HCT116 (cell line): ENCODE results near the gene SUV39H1. TPM values are rescaled to one million over a fixed set of nuclear protein-coding genes. Genes with fewer than 3 reads are reported as not detected.

Experiments used
- ATAC-seq: fragments of 200-7000 bp; cut with Tn5 transposase; 2 replicates; pipeline ENCODE4 v1.9.1; 2020; ENCODE audit warnings: mild to moderate bottlenecking, moderate library complexity
- BruUV-seq: library from RNA; stranded (reverse); fragments of 400-500 nt; replicated peaks from 2 replicates; lab custom pipeline; 2021; lab: Mats Ljungman, UMichigan
- CTCF ChIA-PET: fragments of 300-600 bp; sonication (Branson Sonifier 250); formaldehyde crosslinking; loops from one replicate; lab custom pipeline; 2021; ENCODE audit warnings: antibody characterized with exemption; lab: Charles Lee
- POLR2A ChIA-PET: fragments of 300-600, 350-600 bp; sonication (Branson Sonifier 250); formaldehyde crosslinking; loops from one replicate; lab custom pipeline; 2021; ENCODE audit warnings: antibody characterized with exemption; lab: Charles Lee
- RAD21 ChIA-PET, 2 experiments: fragments of 300-600 bp; sonication (Branson Sonifier 250); formaldehyde crosslinking; loops; one replicate each; lab custom pipeline; 2023; ENCODE audit warnings: low total read pairs in 2 of 2; ENCODE audit not compliant: uncharacterized antibody in 2 of 2, unreplicated experiment in 2 of 2, low non-redundant PET in 1 of 2; lab: Charles Lee
- DNase-seq: peaks from one replicate; pipeline ENCODE4 v3.0.0-alpha.2; 2010; ENCODE audit warnings: low read depth, low spot score
- H2AFZ ChIP-seq: fragments of 200-600 bp; shearing (Covaris generic), sonication (generic); 2 replicates; pipeline ENCODE4 v1.6.1; 2017; ENCODE audit warnings: low read depth, mixed run types, mixed read lengths, antibody characterized with exemption, low read length; ENCODE audit not compliant: poor library complexity, severe bottlenecking
- H3K27ac ChIP-seq: 2 replicates; pipeline ENCODE4 v1.5.1; 2012; ENCODE audit warnings: low read depth, low read length
- H3K27me3 ChIP-seq: fragments of 200-600 bp; sonication (generic); 2 replicates; pipeline ENCODE4 v1.6.1; 2016; ENCODE audit warnings: mixed run types, low read length, mixed read lengths; ENCODE audit not compliant: insufficient read depth
- H3K36me3 ChIP-seq, 2 experiments: fragments of 200-500 bp in 1 of 2; fragments of 200-600 bp in 1 of 2; sonication (Bioruptor generic) in 1 of 2; sonication (generic) in 1 of 2; 2 replicates each; pipeline versions ENCODE4 v1.5.1 to v1.6.1; 2014 to 2016; ENCODE audit warnings: low read length in 2 of 2, inconsistent platforms in 1 of 2, mixed read lengths in 1 of 2, mixed run types in 1 of 2; ENCODE audit not compliant: insufficient read depth in 2 of 2, control insufficient read depth in 1 of 2
- H3K4me1 ChIP-seq, 2 experiments: fragments of 200-600 bp in 1 of 2; sonication (generic) in 1 of 2; 2 replicates each; pipeline versions ENCODE4 v1.5.1 to v1.6.1; 2012 to 2017; ENCODE audit warnings: low read length in 2 of 2, inconsistent platforms in 1 of 2, mild to moderate bottlenecking in 1 of 2, mixed read lengths in 1 of 2, mixed run types in 1 of 2, moderate library complexity in 1 of 2; ENCODE audit not compliant: insufficient read depth in 2 of 2, control insufficient read depth in 1 of 2
- H3K4me2 ChIP-seq: fragments of 200-600 bp; sonication (generic); 2 replicates; pipeline ENCODE4 v1.6.1; 2017; ENCODE audit warnings: mixed run types, low read length, mixed read lengths
- H3K4me3 ChIP-seq, 2 experiments: fragments of 200-600 bp in 1 of 2; sonication (generic) in 1 of 2; replicated peaks in 1 of 2; 2 replicates each; pipeline ENCODE4 v1.5.1; 2011 to 2016; ENCODE audit warnings: low read length in 2 of 2, control low read depth in 1 of 2, low read depth in 1 of 2, mild to moderate bottlenecking in 1 of 2, mixed read lengths in 1 of 2, mixed run types in 1 of 2
- H3K79me2 ChIP-seq: fragments of 200-600 bp; sonication (generic); 2 replicates; pipeline ENCODE4 v1.6.1; 2017; ENCODE audit warnings: mild to moderate bottlenecking, mixed run types, low read length, moderate library complexity, mixed read lengths; ENCODE audit not compliant: insufficient read depth
- H3K9ac ChIP-seq: fragments of 200-600 bp; sonication (generic); 2 replicates; pipeline ENCODE4 v1.6.1; 2016; ENCODE audit warnings: low read length, mixed read lengths
- H3K9me2 ChIP-seq: fragments of 200-600 bp; sonication (generic), shearing (Covaris generic); 2 replicates; pipeline ENCODE4 v1.6.1; 2017; ENCODE audit warnings: mixed run types, mild to moderate bottlenecking, moderate library complexity; ENCODE audit not compliant: insufficient read depth
- H3K9me3 ChIP-seq, 2 experiments: fragments of 200-500 bp in 1 of 2; fragments of 200-600 bp in 1 of 2; sonication (Bioruptor generic) in 1 of 2; sonication (generic) in 1 of 2; 2 replicates each; pipeline ENCODE4 v1.6.1; 2014 to 2017; ENCODE audit warnings: low read length in 2 of 2, mixed read lengths in 2 of 2, inconsistent platforms in 1 of 2, low read depth in 1 of 2, mild to moderate bottlenecking in 1 of 2, mixed run types in 1 of 2, moderate library complexity in 1 of 2; ENCODE audit not compliant: control insufficient read depth in 1 of 2, insufficient read depth in 1 of 2
- H4K20me1 ChIP-seq: fragments of 200-600 bp; sonication (generic), shearing (Covaris generic); 2 replicates; pipeline ENCODE4 v1.6.1; 2017; ENCODE audit warnings: mixed run types, mild to moderate bottlenecking, moderate library complexity; ENCODE audit not compliant: insufficient read depth
- ATF3 ChIP-seq: IDR thresholded peaks from 2 replicates; pipeline ENCODE4 v1.6.1; 2012
- CBX3 ChIP-seq: IDR thresholded peaks from 2 replicates; pipeline ENCODE4 v1.6.1; 2012; ENCODE audit warnings: low read depth
- CEBPB ChIP-seq: IDR thresholded peaks from 2 replicates; pipeline ENCODE4 v1.6.1; 2012; ENCODE audit warnings: low read depth
- CTCF ChIP-seq, 3 experiments: fragments of 200-600 bp in 1 of 3; sonication (generic) in 1 of 3; IDR thresholded peaks in 2 of 3; conservative IDR thresholded peaks in 1 of 3; 2 replicates each; pipeline ENCODE4 v1.5.1; 2012 to 2017; ENCODE audit warnings: low read depth in 2 of 3, low read length in 2 of 3, antibody characterized with exemption in 1 of 3, borderline replicate concordance in 1 of 3, control low read depth in 1 of 3, mild to moderate bottlenecking in 1 of 3, mixed read lengths in 1 of 3, mixed run types in 1 of 3, moderate library complexity in 1 of 3; ENCODE audit not compliant: insufficient read depth in 1 of 3
- ELF1 ChIP-seq: IDR thresholded peaks from 2 replicates; pipeline ENCODE4 v1.6.1; 2012; ENCODE audit warnings: low read depth, borderline replicate concordance
- EZH2phosphoT487 ChIP-seq: fragments of 200-600 bp; IDR thresholded peaks from 2 replicates; pipeline ENCODE4 v1.6.1; 2018; ENCODE audit warnings: antibody characterized with exemption, borderline replicate concordance
- FOSL1 ChIP-seq: IDR thresholded peaks from 2 replicates; pipeline ENCODE4 v1.6.1; 2012; ENCODE audit warnings: low read depth
- JUND ChIP-seq: IDR thresholded peaks from 2 replicates; pipeline ENCODE4 v1.6.1; 2012
- POLR2AphosphoS5 ChIP-seq: IDR thresholded peaks from 2 replicates; pipeline ENCODE4 v1.6.1; 2011; ENCODE audit warnings: mild to moderate bottlenecking, low read depth, low read length, moderate library complexity
- RAD21 ChIP-seq: IDR thresholded peaks from 2 replicates; pipeline ENCODE4 v1.6.1; 2012; ENCODE audit warnings: low read depth, mild to moderate bottlenecking
- SRF ChIP-seq: IDR thresholded peaks from 2 replicates; pipeline ENCODE4 v1.6.1; 2012; ENCODE audit warnings: low read depth
- TCF7L2 ChIP-seq: IDR thresholded peaks from 2 replicates; pipeline ENCODE4 v1.7.0; 2011; ENCODE audit warnings: borderline replicate concordance, inconsistent platforms; ENCODE audit not compliant: insufficient read depth, insufficient read length; ENCODE audit errors: extremely low read depth
- ZFX ChIP-seq: fragments of 450-650 bp; IDR thresholded peaks from 2 replicates; pipeline ENCODE4 v1.6.1; 2017
- ZNF274 ChIP-seq: fragments of 200-500 bp; sonication (Bioruptor generic); IDR thresholded peaks from 2 replicates; pipeline ENCODE4 v1.6.1; 2014; ENCODE audit warnings: mild to moderate bottlenecking, low read depth, low read length, inconsistent platforms
- intact Hi-C: fragments of 100-400 bp; cut with micrococcal nuclease; formaldehyde crosslinking; loops from 2 replicates; pipeline ENCODE4 v1.10.0; 2022
- total RNA-seq: library from RNA; stranded (reverse); gene quantifications from one replicate; pipeline ENCODE4 v1.2.1, GENCODE V29; 2021; ENCODE audit not compliant: unreplicated experiment

Gene SUV39H1
- total RNA-seq, 1 experiment from 2014 or later, result 16.3 TPM

GRCh38 chrX:48663241-48663640, 33.3 kb upstream of the SUV39H1 start (continued):
- TF ChIP-seq CTCF (IDR thresholded peaks at IDR 0.05 in 2 of 3, conservative IDR thresholded peaks at IDR 0.05 in 1 of 3; ENCODE audit: borderline replicate concordance in 1 of 3, insufficient read depth in 1 of 3, low read depth in 2 of 3, low read length in 2 of 3), result no peak
- TF ChIP-seq RAD21, result no peak
- no peak for TF ChIP-seq JUND

- H4K20me1 ChIP-seq, result no peaks in the 10 kb centered on the region
- CTCF ChIA-PET, result no interaction called here
- DNase-seq (no peak), ATAC-seq (no peak)
- H2AFZ ChIP-seq, result no peak overlapping the region
- no peak overlapping the region for H3K4me2 ChIP-seq
- H3K9ac ChIP-seq, result no peak overlapping the region
- H3K27ac ChIP-seq, result no peak overlapping the region
- no peaks in the 10 kb centered on the region for H3K79me2 ChIP-seq
- no peak overlapping the region for H3K4me3 ChIP-seq
- RAD21 ChIA-PET, result no interaction called here
- intact Hi-C loops, result loop anchor here (10.0 kb wide), 1 partner anchor 61 kb away; no protein-coding TSS in a partner anchor
- POLR2A ChIA-PET, result no interaction called here
- H3K4me1 ChIP-seq, result no peaks in the 10 kb centered on the region
- no peaks in the 10 kb centered on the region for H3K9me3 ChIP-seq
- no peaks in the 10 kb centered on the region for H3K27me3 ChIP-seq
- TF ChIP-seq CBX3, result no peak
- no peak for TF ChIP-seq EZH2phosphoT487
- TF ChIP-seq TCF7L2, result no peak
- TF ChIP-seq ATF3, result no peak
- no peak for TF ChIP-seq ZNF274
- no peak for TF ChIP-seq SRF
- no peak for TF ChIP-seq CEBPB
- TF ChIP-seq ELF1, result no peak
- TF ChIP-seq ZFX, result no peak
- no peak for TF ChIP-seq FOSL1
- no peak for TF ChIP-seq POLR2AphosphoS5
- BruUV-seq, result no TSS peak
- H3K9me2 ChIP-seq, result no peaks in the 10 kb centered on the region
- H3K36me3 ChIP-seq, result no peaks in the 10 kb centered on the region
Measured at GRCh38 chrX:48664156-48664555, 32.4 kb upstream of the SUV39H1 start.
